Measurements from ENCODE around the gene EVX2. TPM values are rescaled to one million over a fixed set of nuclear protein-coding genes. Genes with fewer than 3 reads are reported as not detected.

EVX2 gene
- total and polyA plus RNA-seq, 9 of the 15 experiments (the other 6 are each of a cell fraction or from before 2014, with no cell fraction given), result not detected

DNA sequence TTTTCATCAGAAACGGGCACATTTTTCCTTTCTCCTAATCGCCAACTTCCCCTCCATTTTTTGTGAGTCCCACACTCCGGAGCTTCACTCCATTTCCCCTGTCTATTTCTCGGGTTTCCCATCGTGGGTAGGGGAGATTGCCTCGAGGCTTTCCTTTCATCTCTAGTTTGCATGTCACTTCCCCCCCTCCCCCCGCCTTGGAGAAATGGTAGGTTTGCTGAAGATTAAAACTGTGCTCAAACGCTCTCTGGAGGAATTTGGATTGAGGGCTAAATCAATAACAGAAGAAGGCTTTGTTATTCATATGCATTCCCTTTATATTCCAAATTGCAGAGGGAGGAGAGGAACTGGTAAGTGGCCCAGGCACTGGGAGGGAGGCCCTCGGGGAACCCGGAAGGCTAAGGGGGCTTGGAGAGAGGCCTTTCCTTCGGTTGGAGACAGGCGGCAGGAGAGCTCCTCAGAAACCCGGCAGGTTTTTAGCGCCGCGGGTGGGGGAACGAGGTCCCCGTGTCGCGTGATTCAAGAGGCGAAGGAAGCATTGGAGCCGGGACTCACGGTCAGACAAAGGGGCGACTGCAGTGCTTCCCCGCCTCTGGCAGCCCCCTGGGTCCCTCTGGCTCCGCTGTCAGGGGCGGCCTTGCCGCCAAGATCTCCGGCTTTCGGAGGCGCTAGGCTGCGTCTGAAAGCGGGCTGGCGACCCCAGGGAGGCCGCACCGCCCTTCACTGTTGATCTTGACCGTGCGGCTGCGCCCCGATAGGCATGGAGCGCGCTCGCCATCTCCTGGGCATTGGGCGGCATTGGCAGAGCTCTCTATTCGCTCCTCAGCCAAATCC, 13.4 kb upstream of the EVX2 start (continued):
- TF ChIP-seq, protein P1, sequence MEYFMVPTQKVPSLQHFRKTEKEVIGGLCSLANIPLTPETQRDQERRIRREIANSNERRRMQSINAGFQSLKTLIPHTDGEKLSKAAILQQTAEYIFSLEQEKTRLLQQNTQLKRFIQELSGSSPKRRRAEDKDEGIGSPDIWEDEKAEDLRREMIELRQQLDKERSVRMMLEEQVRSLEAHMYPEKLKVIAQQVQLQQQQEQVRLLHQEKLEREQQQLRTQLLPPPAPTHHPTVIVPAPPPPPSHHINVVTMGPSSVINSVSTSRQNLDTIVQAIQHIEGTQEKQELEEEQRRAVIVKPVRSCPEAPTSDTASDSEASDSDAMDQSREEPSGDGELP (CRISPR knock-in tag; IDR thresholded peaks at IDR 0.05; ENCODE audit: borderline replicate concordance), result 0 out of 2 replicates have a peak, but pooled peaks have one; percentile 32
- TF ChIP-seq SNIP1 (IDR thresholded peaks at IDR 0.05; ENCODE audit: low read depth), result no peak
- no peak for TF ChIP-seq TGIF2 (CRISPR knock-in tag; IDR thresholded peaks at IDR 0.05)
- TF ChIP-seq ZNF584 (CRISPR knock-in tag; IDR thresholded peaks at IDR 0.05; ENCODE audit: low read depth), result no peak
- peak; percentile 46; the same call in 1 of the 2 replicates for TF ChIP-seq ZNF512 (tag; IDR thresholded peaks at IDR 0.05)
- peak; percentile 42; the same call in 1 of the 2 replicates for TF ChIP-seq MYC (IDR thresholded peaks at IDR 0.05; ENCODE audit: low read depth, low read length)
- no peak for TF ChIP-seq MYC (CRISPR knock-in tag; IDR thresholded peaks at IDR 0.05; ENCODE audit: borderline replicate concordance, low read depth)
- 0 out of 2 replicates have a peak, but pooled peaks have one; percentile 21 for TF ChIP-seq E2F3 (CRISPR knock-in tag; IDR thresholded peaks at IDR 0.05)
- peak; percentile 95 to 96 for TF ChIP-seq RAD21 (CRISPR knock-in tag; conservative IDR thresholded peaks at IDR 0.05 in 1 of 2, IDR thresholded peaks at IDR 0.05 in 1 of 2)
- no peak for TF ChIP-seq ZNF282 (CRISPR knock-in tag; IDR thresholded peaks at IDR 0.05)
- TF ChIP-seq, protein P2, sequence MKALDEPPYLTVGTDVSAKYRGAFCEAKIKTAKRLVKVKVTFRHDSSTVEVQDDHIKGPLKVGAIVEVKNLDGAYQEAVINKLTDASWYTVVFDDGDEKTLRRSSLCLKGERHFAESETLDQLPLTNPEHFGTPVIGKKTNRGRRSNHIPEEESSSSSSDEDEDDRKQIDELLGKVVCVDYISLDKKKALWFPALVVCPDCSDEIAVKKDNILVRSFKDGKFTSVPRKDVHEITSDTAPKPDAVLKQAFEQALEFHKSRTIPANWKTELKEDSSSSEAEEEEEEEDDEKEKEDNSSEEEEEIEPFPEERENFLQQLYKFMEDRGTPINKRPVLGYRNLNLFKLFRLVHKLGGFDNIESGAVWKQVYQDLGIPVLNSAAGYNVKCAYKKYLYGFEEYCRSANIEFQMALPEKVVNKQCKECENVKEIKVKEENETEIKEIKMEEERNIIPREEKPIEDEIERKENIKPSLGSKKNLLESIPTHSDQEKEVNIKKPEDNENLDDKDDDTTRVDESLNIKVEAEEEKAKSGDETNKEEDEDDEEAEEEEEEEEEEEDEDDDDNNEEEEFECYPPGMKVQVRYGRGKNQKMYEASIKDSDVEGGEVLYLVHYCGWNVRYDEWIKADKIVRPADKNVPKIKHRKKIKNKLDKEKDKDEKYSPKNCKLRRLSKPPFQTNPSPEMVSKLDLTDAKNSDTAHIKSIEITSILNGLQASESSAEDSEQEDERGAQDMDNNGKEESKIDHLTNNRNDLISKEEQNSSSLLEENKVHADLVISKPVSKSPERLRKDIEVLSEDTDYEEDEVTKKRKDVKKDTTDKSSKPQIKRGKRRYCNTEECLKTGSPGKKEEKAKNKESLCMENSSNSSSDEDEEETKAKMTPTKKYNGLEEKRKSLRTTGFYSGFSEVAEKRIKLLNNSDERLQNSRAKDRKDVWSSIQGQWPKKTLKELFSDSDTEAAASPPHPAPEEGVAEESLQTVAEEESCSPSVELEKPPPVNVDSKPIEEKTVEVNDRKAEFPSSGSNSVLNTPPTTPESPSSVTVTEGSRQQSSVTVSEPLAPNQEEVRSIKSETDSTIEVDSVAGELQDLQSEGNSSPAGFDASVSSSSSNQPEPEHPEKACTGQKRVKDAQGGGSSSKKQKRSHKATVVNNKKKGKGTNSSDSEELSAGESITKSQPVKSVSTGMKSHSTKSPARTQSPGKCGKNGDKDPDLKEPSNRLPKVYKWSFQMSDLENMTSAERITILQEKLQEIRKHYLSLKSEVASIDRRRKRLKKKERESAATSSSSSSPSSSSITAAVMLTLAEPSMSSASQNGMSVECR (CRISPR knock-in tag; IDR thresholded peaks at IDR 0.05), result no peak
- TF ChIP-seq CBX2 (IDR thresholded peaks at IDR 0.05; ENCODE audit: insufficient read depth, low read length, poor library complexity, severe bottlenecking), result peak; percentile 92
- peak; percentile 91 for TF ChIP-seq SMC3 (conservative IDR thresholded peaks at IDR 0.05; ENCODE audit: insufficient read depth, low read depth, low read length)
- no peak for TF ChIP-seq PPARD (CRISPR knock-in tag; IDR thresholded peaks at IDR 0.05)
- peak; percentile 60 for TF ChIP-seq POLR2G (IDR thresholded peaks at IDR 0.05; ENCODE audit: low read depth, low read length)
- TF ChIP-seq ZNF197 (CRISPR knock-in tag; IDR thresholded peaks at IDR 0.05; ENCODE audit: low read depth), result no peak
- TF ChIP-seq STAG1 (CRISPR knock-in tag; IDR thresholded peaks at IDR 0.05; ENCODE audit: borderline replicate concordance), result peak; percentile 98
- 0 out of 2 replicates have a peak, but pooled peaks have one; percentile 9 for TF ChIP-seq ZNF79 (CRISPR knock-in tag; IDR thresholded peaks at IDR 0.05; ENCODE audit: low read depth)
- peak; percentile 28; the same call in 1 of the 2 replicates for TF ChIP-seq RB1 (IDR thresholded peaks at IDR 0.05; ENCODE audit: low read depth)
- peak in 1 of 2 experiments; percentile 18; a peak in 2 of 4 replicates for TF ChIP-seq MAZ (CRISPR knock-in tag; conservative IDR thresholded peaks at IDR 0.05 in 1 of 2, IDR thresholded peaks at IDR 0.05 in 1 of 2)
